CD4-positive, alpha-beta T cell treated with Interleukin-12 subunit alpha and Interleukin-12 subunit beta, for 1 hour (primary cell): ENCODE results near the gene ALCAM.

ENCODE experiments used
- DNase-seq: peaks from one replicate; pipeline ENCODE4 v3.0.0-alpha.2; 2020

The ALCAM gene

DNA sequence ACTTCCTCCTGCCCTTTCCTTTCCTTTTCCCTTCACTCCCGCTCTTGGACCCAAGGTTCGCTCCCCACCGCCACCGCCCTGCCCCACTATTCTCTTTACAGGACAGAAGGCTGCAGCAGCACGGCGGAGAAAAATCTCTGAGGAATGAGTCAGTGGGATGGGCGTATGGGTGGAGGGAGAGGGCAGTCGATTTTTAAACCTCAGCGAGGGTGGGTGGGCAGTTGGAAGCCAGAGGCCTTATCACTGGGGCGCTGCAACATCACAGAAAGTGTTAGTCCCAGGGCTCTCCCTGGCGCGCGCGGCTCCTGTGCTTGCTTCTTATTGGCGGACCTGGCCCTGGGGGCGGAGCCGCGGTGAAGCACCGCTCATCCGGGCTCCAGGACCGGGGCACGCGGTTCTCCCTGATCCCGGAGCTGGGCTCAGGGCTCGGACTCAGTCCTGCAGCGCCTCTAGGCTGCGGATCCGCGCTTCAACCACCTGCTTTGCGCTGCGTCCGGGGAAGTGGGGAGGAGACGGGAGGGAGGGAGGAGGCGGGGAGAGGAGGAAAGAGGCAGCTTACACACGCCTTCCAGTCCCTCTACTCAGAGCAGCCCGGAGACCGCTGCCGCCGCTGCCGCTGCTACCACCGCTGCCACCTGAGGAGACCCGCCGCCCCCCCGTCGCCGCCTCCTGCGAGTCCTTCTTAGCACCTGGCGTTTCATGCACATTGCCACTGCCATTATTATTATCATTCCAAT, at the start of gene ALCAM:
Gene ALCAM (plus strand): TSS at position 584 of the 737 bp plus-strand sequence.
- DNase-seq: peak; percentile 83

DNA sequence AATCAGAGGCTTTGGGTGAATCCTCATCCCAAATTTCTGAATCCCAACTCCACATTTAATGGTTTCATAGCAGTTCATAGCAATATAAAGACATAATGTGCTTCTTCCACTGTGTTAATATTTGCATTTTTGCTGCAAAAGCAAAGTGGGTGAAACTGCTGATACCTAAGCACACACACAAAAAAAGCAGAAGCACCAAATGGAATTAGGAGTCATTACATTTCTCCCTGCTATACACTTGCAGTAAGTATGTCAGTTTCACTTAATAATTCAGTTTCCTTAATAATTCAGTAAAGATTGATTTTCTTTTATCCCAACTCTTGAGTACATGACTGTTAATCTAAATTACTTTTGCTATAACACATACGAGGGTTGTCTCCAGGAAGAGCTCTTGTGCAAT, 48.9 kb upstream of the ALCAM start:
- no peak for DNase-seq

DNA sequence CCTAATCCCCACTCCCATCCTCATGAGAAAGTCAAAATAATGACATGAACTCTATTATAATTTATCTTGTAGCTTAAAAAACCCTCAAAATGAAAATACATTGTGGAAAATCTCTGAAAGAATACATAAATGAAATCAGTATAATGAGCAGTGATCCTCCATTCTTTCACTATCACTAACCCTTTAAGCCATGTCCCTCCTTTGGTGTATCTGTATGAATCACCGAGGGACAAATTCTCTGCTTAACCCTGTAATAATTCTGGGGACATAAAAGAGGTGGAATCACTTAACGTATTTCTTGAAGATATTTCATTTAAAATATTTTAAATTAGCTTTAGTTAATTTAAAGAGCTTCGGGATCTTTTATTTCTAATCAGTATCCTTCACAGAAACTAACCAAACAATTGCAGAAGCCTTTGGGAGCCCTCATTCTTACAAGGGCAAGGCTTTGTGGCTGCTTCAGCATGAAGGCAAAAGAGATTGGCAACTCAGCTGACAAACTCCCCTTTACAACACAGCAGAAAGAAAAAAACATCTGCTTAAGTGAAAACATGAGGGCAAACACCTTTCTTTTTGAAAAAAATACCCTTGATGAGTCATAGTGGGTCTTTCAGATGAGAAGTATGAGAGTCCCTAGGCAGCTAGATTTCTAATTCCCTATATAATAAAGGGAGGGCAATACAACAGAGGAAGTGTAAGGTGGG, 44.0 kb upstream of the ALCAM start:
- no peak for DNase-seq

DNA sequence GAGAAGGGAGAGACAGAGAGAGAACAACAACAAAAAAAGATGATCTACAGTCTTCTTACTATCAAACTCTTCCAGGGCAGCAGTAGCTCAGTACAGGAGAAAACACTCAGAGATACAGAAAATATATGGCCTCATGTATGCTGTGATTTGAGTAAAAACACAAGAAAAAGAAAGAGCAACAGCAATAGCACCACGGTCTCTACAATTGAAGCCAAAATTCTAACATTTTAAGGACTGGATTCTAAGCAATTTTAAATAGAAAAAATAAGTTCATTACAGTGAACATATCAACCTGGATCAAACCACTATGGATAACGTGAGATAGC, 43.5 kb upstream of the ALCAM start:
- no peak for DNase-seq

DNA sequence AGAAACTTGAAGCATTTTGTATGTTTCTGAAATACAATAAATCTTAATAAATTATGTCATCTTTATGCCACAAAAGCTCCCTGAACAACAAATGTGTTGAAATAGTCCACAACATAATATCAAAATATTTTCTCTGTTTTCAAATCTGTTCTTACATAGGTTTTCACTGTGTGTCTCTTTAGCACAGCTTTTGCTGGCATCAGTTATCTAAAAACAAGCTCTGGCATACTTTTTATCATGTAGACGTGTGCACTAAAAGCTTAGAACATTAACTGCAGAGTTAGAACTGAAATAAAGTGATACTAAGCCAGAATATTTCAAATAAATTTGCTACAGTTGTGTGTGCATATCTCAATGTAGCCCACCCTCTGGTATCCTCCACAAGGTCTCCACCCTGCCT, 41.8 kb upstream of the ALCAM start:
- DNase-seq: no peak

DNA sequence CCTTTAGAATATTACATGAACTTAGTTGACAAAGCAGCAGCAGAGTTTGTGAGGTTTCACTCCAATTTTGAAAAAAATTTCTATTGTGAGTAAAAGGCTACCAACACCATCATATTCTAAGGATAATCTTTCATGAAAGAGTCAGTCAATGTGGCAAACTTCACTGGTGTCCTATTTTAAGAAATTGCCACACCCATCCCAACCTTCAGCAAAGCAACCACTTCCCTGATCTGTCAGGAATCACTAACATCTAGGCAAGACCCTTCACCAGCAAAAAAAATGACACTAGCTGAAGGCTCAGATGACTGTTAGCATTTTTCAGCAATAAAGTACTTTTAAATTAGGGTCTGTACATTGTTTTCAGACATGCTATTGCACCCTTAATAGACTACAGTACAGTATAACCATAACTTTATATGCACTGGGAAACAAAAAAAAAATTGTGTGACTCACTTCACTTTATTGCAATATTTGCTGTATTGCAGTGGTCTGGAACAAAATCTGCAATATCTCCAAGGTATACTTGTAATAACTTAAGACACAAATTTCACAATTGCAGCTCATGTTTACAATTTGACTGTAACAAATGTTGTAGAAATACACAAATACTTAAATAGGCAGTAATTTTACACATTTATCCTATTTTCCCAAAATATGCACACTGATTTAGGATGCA, 38.9 kb upstream of the ALCAM start:
- no peak for DNase-seq

DNA sequence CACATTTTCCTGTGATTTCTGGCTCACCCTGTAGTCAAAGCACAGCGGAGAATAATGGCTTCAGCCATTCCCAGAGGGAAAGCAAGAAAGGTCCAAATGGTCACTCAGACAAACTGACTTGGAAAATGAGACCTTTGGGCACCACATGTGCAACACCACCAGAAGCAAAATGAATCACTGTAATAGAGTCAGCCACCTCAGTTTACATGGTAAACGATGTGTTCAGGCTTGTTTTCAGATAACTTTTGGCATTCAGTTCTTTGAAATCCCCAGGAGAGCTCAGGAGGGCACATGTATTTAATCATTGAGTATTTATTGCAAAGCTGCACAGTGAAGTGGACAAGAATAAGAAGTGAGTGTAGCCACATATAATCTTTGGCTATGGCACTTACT, 38.4 kb upstream of the ALCAM start:
- DNase-seq: no peak

DNA sequence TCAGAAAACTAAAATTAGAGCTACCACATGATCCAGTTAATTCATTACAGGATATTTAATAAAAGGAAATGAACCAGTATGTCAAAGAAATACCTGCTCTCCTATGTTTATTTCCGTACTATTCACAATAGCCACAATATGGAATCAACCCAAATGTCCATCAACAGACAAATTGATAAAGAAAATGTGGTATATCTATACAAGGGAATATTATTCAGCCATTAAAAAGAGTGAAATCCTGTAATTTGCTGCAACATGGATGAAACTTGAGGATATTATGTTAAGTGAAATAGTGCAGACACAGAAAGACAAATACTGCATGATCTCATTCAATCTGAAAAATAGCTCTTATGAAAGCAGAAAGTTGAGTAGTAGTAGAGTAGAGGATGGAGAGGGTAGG, 33.7 kb upstream of the ALCAM start:
- no peak for DNase-seq

DNA sequence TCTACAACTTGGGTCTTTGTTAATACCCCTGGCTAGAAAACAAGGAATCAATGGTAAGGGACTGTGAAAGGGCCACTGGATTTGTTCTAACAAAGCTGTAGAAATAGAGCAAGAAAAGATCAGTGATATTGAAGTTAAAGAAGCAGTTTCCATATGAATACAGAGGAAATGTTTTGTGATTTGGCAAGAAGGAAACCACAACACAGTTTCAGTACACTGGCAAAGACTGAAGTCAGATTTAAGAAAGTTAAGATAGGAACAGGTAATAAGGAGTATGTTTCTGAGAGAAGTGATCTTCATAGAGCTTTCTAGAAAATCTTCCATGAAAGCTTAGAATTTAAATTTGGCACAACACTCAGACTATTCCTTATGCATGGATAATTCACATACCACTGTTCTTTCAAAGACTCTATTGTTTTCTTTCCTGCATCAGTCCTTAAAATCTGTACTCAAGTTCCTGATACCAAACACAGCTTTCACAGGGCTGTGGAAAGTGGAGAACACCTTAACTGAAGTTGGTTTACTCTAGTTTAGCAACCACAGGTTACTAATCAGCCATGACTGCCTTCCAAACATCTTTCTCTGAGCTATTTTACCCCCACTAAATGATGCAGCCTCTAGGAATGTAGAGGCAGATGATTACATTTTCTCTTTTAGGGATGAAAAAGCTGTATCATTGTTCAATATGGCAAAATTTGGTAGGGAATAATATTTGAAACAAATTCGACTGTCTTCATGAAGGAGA, 32.4 kb upstream of the ALCAM start:
- DNase-seq: no peak

DNA sequence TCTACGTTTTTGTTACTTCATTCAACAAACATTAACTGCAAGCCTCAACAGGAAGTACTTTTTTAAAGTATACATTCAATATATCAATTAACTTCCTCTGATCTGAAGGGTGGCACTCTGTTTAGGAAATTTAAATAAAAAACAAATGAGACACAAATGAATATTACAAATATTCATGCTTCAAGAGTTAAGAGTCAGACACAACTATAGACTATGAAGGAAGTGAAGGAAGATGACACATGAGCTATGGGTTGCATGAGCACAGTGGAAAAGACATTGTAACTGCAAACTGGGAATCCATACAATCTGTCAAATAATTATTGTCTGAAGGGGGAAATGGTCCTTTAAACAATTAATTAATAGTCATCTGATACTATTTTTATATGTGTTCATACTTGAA, 26.8 kb upstream of the ALCAM start:
- no peak for DNase-seq

DNA sequence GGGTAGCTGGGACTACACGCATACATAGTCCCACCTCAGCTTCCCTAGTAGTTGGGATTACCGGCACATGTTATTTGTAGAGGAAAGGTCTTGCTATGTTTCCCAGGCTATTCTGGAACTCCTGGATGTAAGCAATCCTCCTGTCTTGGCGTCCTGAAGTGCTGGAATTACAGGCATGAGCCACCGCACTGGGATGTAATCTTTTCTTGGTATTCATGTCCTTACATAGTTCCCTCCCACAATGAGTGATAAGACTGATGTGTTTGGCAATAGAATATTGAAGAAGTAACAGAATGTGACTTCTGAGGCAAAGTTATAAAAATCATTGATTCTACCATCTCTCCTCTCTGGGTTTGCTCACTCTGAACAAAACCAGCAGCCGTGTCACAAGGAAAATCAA, 22.7 kb upstream of the ALCAM start:
- no peak for DNase-seq

DNA sequence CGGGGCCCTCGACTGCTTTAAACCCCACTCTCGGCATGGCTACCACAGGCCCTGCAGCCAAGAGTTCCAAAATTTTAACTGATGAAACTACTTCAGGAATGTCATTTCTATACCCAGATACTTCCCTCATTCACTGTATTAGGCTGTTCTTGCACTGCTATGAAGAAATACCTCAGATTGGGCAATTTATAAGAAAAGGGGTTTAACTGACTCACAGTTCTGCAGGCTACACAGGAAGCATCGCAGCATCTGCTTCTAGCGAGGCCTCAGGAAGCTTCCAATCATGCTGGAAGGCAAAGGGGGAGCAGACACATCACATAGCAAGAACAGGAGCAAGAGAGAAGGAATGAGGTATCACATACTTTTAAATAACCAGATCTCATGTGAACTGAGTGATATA, 21.6 kb upstream of the ALCAM start:
- no peak for DNase-seq

DNA sequence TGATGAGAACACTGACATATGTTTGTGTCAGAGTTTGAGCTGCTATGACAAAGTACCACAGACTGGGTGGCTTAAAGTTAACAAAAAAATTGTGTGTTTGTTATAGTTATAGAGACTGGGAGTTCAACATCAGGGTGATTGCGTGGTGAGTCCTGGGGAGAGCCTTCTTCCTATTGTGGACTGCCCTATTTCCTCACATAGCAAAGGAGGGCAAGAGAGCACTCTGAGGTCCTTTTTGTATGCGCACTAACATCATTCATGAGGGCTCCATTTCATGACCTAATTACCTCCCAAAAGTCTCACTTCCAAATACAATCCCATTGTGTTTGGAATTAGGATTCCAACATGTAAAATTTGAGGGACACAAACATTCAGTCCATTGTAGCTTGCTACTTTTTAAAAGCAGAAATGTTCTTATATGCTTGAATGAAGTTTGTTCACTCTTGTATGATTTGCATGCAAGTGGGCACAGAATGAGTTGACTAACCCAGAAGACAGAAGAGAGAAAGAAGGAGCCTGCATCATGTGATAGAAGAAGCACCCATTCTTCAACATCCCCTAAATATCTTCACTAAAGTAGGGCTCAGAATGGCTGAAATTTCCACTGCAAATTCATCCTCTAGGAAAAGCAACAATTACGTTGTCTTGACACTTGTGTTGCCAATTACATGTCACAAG, 18.9 kb upstream of the ALCAM start:
- no peak for DNase-seq

DNA sequence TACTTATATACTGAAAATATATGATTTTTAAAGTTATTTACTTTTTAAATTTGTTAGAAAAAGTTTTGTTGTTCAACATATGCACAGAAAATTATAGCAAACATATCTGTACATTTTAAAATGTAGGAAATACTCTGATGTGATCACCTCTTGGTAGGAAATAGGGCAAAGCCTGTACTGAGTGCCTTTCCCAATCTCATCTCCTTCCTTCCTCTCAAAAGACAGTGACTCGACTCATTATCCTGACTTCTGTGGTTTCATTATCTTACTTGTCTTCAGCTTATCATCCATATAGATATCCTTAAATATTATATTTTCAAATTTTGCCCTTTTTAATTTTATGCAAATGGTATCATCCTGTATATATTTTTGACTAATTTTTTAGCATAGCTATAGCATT, 18.4 kb upstream of the ALCAM start:
- DNase-seq: no peak

DNA sequence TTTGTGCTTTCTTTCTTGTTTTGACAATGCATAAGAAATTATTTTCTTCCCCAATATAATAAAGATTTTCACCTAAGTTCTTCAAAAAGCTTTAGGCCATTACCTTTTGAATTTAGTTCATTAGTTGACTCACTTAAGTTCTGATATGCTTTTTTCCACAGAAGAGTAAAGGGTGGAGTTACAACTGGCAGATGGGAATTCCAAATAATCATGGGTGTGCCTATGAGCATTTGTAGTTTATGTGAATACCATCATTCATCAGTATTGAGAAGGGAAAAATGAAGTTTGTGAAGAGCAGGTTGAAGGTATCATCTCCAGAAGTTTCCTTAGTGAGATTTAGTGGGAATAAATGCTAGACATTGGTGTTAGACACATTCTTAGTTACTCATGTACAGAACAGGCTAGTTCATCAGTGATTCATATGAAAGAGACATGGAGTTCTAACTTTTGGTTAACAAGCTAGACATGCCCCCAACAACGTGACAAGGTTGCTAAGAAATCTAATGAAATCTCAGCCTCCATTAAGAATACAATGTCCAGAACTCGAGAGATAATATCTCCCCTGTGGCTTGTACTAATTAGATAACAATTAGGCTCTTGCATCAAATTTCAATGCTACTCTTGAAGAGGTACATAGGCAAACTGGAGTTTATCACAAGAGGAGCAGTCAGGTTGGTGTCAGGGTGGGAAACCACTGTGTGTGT, 16.9 kb upstream of the ALCAM start:
- no peak for DNase-seq

DNA sequence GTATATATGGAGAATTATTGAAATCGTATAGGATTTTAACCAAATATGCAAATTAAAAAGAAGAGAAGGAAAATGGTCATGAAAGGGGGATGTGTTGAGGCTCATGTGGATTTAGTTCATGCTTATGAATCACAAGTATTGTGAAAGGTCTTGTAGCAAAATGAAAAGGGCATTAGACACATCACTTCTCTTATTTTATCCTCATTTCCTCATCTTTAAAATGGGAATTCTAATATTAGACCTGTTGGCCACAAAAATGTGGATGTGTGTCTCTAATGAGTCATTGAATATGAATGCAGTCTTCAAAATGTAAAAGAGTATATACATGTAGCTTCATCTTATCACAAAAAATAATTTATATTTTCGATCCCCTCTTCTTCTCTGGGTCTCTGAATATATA, 14.9 kb upstream of the ALCAM start:
- no peak for DNase-seq

DNA sequence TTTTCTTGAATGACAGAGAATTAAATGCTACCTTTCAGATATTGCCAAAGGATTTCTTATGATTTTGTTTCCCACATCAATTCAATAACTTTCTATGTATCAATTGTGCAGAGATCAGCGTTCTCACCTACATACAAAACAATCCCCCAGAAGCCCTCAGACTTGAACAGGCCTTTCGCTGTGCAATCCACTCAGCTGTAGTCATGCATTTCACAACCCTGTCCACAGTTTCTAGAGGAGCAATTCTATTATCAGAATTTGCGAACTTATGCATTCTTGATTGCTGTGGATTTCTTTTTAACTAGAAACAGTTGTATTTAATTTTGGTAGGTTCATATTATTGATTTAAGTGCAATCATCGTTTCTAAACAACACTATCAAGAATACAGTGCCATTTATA, 13.7 kb upstream of the ALCAM start:
- DNase-seq: no peak

DNA sequence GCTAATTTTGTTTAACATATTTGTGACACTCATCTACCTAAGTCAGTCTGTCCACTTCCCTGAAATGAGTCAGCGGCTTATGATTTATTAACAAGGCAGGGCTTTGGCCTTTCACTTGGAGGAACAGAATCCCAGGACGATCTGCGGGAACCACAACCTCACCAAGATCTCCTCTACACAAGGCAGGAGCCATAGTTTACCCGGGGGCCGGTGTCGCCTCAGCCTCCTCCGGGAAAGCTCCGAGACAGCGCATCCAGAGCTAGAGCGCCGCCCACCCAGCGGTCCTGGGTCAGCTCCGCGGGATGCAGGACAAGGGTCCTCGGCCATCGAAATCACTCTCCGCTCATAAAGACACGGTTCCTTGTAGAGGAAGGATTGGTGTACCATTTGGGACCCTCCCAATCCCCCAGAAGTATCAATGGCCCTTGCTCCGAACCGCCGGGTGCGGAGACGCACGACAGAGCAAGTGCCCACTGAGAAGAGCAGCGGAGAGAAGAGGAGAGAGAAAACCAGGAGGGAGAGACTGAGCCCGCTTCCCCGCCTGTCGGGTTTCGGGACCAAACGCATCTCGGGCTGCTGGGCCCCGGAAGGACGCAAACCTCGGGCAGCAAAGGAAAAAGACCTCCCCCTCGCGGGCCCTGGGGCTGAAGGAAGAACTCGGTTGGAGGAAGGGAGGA, 13.1 kb upstream of the ALCAM start:
- no peak for DNase-seq

DNA sequence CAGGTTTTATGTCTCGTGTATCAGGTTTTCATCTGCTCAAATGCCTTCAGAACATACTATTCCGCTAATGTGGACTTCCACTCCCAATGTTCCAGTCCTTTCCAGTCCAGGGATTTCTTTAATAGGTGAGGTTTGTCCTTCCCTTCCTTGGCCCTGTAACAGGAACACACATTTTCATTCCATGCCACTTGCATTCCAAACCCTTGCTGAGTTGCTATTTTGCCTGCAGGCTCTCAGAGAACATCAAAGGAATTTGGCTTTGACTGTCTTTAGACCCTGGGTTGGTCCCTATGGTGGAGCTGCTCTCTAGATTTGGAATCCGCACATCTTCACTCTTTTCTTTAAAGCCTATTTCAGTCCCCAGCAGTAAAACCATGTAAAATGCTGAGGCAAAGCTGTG, 12.3 kb upstream of the ALCAM start:
- DNase-seq: no peak

DNA sequence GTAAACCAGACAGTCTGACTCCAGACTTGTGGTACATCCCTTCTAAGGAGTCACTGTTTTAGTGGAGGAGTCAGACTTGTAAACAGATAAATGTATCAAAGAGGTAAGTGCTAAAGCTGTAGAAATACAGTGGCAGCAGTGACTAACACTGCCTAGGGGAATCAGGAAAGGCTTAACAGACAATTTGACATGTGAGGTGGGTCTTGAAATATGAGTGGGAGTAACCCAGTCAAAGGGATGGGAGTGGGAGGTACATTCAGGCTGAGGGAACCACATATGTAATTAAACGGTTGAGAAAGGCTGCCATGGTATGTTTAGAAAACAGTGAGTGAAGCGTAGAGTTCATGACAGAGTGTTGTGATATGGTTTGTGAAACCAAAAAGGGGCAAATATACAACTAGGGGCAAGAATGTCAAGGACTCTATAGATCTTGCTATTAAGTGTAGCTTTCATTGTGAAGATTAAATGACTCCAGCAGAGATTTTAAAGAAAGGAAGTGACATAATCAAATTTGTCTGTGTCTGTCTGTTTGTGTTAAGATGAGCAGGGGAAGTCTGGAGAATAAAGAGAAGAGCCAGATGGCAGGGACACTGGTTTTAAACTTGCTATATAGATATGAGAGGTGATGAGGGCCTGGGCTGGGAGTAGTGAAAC, 11.2 kb upstream of the ALCAM start:
- no peak for DNase-seq

DNA sequence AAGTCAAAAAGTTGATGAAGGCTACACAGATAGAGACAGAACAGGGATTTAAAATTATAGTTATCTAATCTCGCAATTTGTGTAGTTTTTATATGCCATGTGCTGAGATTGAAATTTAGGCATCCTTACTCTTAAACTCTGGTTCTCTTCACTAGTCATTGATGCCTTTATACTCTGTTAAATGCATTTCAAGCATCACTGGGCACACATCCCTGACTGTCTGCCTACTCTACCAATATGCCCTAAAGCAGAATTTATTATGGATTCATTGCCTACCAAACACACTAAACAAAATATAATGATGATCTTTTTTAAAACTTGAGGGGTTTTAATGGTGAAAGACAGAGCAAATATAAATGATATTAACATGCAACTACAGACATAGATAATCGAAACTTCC, 10.3 kb upstream of the ALCAM start:
- no peak for DNase-seq
